ENCODE results near the gene STPG3.
A peak's percentile ranks its signal among the peaks of the same experiment; 100 is the strongest.

Gene STPG3

GRCh38 chr9:137222190-137223077 lies 28.7 kb upstream of the STPG3 start, which contains the start of gene RNF208:
Gene RNF208, minus strand, starts transcription at chr9:137222240. Its CDS starts 1,028 bp downstream, at chr9:137221212.
- TF ChIP-seq, protein P1, sequence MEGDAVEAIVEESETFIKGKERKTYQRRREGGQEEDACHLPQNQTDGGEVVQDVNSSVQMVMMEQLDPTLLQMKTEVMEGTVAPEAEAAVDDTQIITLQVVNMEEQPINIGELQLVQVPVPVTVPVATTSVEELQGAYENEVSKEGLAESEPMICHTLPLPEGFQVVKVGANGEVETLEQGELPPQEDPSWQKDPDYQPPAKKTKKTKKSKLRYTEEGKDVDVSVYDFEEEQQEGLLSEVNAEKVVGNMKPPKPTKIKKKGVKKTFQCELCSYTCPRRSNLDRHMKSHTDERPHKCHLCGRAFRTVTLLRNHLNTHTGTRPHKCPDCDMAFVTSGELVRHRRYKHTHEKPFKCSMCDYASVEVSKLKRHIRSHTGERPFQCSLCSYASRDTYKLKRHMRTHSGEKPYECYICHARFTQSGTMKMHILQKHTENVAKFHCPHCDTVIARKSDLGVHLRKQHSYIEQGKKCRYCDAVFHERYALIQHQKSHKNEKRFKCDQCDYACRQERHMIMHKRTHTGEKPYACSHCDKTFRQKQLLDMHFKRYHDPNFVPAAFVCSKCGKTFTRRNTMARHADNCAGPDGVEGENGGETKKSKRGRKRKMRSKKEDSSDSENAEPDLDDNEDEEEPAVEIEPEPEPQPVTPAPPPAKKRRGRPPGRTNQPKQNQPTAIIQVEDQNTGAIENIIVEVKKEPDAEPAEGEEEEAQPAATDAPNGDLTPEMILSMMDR (IDR thresholded peaks at IDR 0.05; ENCODE audit: insufficient read depth, low read depth, low read length, missing control alignments), result no peak
- peak within 1 kb of the TSS; percentile 76 for H3K4me3 ChIP-seq (ENCODE audit: low read depth, low read length)
- no peak for DNase-seq (ENCODE audit: low read depth)

GRCh38 chr9:137223078-137223970 lies 27.8 kb upstream of the STPG3 start:
- peak; percentile 99 for DNase-seq (ENCODE audit: low read depth)
- TF ChIP-seq, protein P1 (IDR thresholded peaks at IDR 0.05; ENCODE audit: insufficient read depth, low read depth, low read length, missing control alignments), result no peak

DNA sequence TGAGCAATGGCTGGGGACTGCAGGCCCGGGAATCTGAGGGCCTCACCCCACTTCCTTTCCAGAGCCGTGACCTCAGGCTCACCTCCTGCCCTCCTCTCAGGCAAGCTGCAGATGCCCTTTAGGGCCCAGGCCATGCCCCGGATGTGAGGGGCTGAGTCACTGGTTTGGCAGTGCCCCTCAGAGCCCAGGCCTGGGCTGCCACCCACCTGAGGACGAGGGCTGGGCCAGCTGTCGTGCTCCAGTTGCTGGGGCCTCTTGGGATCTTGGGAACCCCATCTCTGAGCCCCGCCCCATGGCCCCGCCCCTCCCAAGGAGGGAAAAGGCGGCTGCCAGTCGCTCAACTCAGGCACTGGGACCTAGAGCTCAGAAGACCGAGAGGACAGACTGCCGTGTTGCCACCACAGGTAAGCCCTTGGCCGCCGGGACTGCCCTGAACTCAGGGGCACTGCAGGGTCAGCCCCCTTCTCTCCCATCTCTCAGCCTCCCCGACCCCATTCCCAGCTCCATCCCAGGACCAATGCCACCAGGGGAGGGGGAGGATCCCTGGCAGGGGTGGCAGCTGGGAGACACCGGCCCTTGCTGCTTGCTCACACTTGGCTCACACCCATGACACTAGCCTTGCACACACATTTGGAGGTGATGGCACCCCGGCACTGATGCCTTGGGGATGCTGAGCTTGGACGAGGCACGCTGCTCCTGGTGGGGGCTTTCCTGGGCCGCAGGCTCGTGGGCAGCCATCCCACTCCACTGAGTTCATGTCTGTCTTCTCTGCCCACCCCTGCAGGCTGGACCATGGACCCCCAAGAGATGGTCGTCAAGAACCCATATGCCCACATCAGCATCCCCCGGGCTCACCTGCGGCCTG lies 26.0 kb upstream of the STPG3 start, which contains the start of gene CYSRT1:
CYSRT1 (plus strand) TSS at position 345 of the 865 bp plus-strand sequence; CDS start at position 793, 448 bp downstream.
- TF ChIP-seq, protein P1 (IDR thresholded peaks at IDR 0.05; ENCODE audit: insufficient read depth, low read depth, low read length, missing control alignments), result no peak
- peak within 1 kb of the TSS; percentile 92 for H3K4me3 ChIP-seq (ENCODE audit: low read depth, low read length)
- DNase-seq (ENCODE audit: low read depth), result no peak

More at GRCh38 chr9:137223078-137223970, 27.8 kb upstream of the STPG3 start:
- peak overlapping the region; percentile 92 for H3K4me3 ChIP-seq (ENCODE audit: low read depth, low read length)

DNA sequence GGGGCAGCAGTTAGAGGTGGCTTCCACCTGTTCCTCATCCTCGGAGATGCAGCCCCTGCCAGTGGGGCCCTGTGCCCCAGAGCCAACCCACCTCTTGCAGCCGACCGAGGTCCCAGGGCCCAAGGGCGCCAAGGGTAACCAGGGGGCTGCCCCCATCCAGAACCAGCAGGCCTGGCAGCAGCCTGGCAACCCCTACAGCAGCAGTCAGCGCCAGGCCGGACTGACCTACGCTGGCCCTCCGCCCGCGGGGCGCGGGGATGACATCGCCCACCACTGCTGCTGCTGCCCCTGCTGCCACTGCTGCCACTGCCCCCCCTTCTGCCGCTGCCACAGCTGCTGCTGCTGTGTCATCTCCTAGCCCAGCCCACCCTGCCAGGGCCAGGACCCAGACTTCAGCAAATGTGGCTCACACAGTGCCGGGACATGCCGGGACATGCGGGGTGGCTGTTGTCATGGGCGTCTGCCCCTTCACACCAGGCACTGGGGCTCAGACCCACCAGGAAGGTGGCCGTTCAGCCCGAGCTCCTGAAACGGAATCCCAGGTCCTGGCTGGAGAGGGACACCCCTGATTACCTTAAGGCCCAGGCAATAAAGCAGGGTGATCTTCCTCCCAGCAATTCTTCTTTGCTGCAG lies 25.3 kb upstream of the STPG3 start:
- TF ChIP-seq, protein P1 (IDR thresholded peaks at IDR 0.05; ENCODE audit: insufficient read depth, low read depth, low read length, missing control alignments), result no peak
- no peak overlapping the region for H3K4me3 ChIP-seq (ENCODE audit: low read depth, low read length)
- no peak for DNase-seq (ENCODE audit: low read depth)

DNA sequence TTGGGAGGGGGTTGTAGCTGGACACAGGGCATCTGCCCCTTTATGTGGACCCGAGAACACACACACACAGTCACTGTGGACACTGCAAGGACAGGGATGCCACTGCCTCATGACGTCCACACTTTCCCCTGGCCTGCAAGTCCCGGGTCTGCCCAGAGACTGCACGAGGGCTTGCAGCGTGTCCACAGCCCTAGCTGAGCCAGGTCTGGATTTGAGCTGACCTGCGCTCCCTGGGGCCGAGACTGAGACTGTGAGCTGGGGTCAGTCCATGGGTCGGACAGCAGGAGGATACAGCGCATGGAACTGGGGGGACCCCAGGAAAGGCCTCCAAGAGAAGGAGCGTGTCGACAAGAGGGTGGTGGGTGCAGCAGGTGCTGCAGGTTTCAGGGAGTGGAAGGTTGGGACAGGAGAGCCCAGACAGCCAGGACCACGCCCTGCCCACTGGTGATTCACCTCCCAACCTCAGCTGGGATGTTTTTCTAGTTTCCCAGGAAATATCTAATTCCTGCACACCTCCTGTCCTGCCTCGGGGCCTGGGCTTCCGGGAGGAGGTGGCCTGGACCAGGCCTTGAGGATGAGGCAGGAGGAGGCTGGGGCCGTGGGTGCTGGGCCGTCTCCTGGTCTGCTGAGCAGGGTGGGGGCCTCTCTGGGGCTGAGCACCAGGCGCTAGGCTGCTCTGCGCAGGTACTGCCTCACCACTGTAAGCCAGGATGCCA lies 24.6 kb upstream of the STPG3 start:
- H3K4me3 ChIP-seq (ENCODE audit: low read depth, low read length), result no peak overlapping the region
- no peak for DNase-seq (ENCODE audit: low read depth)
- TF ChIP-seq, protein P1 (IDR thresholded peaks at IDR 0.05; ENCODE audit: insufficient read depth, low read depth, low read length, missing control alignments), result no peak
